ENCODE measurements around the gene BID.

The BID gene

GRCh38 chr22:17728786-17729185 lies 45.5 kb downstream of the BID start:
- Histone ChIP-seq H4K20me1 (ENCODE audit: insufficient read depth, low read length) (peaks cover 13% of the 10 kb centered on the region; the same call in 1 of the 2 replicates), H3K36me3 (ENCODE audit: insufficient read depth, low read length) (peaks cover 62% of the 10 kb centered on the region), H3K79me2 (ENCODE audit: insufficient read depth, low read length) (0 out of 2 replicates have a peak, but pooled peaks cover 11% of the 10 kb centered on the region), H3K27ac (ENCODE audit: low read length) (no peak overlapping the region), H3K4me2 (ENCODE audit: insufficient read depth, low read length) (no peak overlapping the region), H3K9ac (ENCODE audit: low read depth, low read length) (no peak overlapping the region), H3K4me3 (ENCODE audit: low read depth in 1 of 2, low read length in 2 of 2) (no peak overlapping the region), H3K9me3 (ENCODE audit: insufficient read depth, low read length, severe bottlenecking) (no peaks in the 10 kb centered on the region), H3K4me1 (ENCODE audit: insufficient read depth, low read length) (peaks cover 30% of the 10 kb centered on the region), H3K27me3 (ENCODE audit: insufficient read depth, low read length, poor library complexity) (no peaks in the 10 kb centered on the region), H2AFZ (ENCODE audit: low read depth, low read length) (no peak overlapping the region)
- no peak for ATAC-seq (ENCODE audit: insufficient read depth, low read depth)
- no peak for DNase-seq
- no peak for TF ChIP-seq EZH2 (IDR thresholded peaks at IDR 0.05; ENCODE audit: borderline replicate concordance, low read depth, low read length, severe bottlenecking)
- TF ChIP-seq, protein P1, sequence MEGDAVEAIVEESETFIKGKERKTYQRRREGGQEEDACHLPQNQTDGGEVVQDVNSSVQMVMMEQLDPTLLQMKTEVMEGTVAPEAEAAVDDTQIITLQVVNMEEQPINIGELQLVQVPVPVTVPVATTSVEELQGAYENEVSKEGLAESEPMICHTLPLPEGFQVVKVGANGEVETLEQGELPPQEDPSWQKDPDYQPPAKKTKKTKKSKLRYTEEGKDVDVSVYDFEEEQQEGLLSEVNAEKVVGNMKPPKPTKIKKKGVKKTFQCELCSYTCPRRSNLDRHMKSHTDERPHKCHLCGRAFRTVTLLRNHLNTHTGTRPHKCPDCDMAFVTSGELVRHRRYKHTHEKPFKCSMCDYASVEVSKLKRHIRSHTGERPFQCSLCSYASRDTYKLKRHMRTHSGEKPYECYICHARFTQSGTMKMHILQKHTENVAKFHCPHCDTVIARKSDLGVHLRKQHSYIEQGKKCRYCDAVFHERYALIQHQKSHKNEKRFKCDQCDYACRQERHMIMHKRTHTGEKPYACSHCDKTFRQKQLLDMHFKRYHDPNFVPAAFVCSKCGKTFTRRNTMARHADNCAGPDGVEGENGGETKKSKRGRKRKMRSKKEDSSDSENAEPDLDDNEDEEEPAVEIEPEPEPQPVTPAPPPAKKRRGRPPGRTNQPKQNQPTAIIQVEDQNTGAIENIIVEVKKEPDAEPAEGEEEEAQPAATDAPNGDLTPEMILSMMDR (IDR thresholded peaks at IDR 0.05; ENCODE audit: borderline replicate concordance, extremely low read depth, low read length, poor library complexity, severe bottlenecking) = no peak

DNA sequence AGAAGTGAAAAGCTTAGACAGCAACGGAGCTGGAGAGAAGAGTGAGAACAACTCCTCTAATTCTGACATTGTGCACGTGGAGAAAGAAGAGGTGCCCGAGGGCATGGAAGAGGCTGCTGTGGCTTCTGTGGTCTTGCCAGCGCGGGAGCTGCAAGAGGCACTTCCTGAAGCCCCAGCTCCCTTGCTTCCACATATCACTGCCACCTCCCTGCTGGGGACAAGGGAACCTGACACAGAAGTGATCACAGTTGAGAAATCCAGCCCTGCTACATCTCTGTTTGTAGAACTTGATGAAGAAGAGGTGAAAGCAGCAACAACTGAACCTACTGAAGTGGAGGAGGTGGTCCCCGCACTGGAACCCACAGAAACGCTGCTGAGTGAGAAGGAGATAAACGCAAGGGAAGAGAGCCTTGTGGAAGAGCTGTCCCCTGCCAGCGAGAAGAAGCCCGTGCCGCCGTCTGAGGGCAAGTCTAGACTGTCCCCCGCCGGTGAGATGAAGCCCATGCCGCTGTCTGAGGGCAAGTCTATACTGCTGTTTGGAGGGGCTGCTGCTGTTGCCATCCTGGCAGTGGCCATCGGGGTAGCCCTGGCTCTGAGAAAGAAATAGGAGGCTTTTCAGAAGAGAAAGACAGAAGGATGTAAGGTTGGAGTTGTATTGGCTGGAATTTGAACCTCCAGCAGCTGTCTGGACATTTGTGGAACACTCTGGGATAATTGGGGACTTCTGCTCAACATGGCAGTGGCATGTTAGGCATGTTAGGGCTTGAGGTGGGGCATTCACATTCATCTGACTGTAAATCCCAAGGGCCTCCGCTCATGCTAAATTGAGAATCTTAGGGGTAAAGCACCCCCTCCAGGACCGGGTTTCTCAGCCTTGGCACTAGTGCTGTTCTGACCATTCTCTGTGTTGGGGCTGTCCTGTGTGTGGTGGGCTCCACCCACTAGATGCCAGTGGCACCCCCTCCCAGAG lies 47.1 kb downstream of the BID start:
- H3K4me1 ChIP-seq (ENCODE audit: insufficient read depth, low read length) = peaks cover 30% of the 10 kb centered on the region
- peak overlapping the region; percentile 55 for H3K27ac ChIP-seq (ENCODE audit: low read length)
- TF ChIP-seq, protein P1 (IDR thresholded peaks at IDR 0.05; ENCODE audit: borderline replicate concordance, extremely low read depth, low read length, poor library complexity, severe bottlenecking) = no peak
- TF ChIP-seq EZH2 (IDR thresholded peaks at IDR 0.05; ENCODE audit: borderline replicate concordance, low read depth, low read length, severe bottlenecking) = no peak
- H3K4me3 ChIP-seq (ENCODE audit: low read depth in 1 of 2, low read length in 2 of 2) = no peak overlapping the region
- no peak overlapping the region for H3K4me2 ChIP-seq (ENCODE audit: insufficient read depth, low read length)
- no peaks in the 10 kb centered on the region for H3K9me3 ChIP-seq (ENCODE audit: insufficient read depth, low read length, severe bottlenecking)
- H4K20me1 ChIP-seq (ENCODE audit: insufficient read depth, low read length) = peaks cover 13% of the 10 kb centered on the region; the same call in 1 of the 2 replicates
- no peaks in the 10 kb centered on the region for H3K27me3 ChIP-seq (ENCODE audit: insufficient read depth, low read length, poor library complexity)
- no peak overlapping the region for H2AFZ ChIP-seq (ENCODE audit: low read depth, low read length)
- ATAC-seq (ENCODE audit: insufficient read depth, low read depth) (peak; percentile 85), DNase-seq (peak; percentile 65)
- peaks cover 17% of the 10 kb centered on the region; the same call in 1 of the 2 replicates for H3K79me2 ChIP-seq (ENCODE audit: insufficient read depth, low read length)
- H3K36me3 ChIP-seq (ENCODE audit: insufficient read depth, low read length) = peaks cover 46% of the 10 kb centered on the region
- peak overlapping the region; percentile 2; the same call in 1 of the 2 replicates for H3K9ac ChIP-seq (ENCODE audit: low read depth, low read length)

DNA sequence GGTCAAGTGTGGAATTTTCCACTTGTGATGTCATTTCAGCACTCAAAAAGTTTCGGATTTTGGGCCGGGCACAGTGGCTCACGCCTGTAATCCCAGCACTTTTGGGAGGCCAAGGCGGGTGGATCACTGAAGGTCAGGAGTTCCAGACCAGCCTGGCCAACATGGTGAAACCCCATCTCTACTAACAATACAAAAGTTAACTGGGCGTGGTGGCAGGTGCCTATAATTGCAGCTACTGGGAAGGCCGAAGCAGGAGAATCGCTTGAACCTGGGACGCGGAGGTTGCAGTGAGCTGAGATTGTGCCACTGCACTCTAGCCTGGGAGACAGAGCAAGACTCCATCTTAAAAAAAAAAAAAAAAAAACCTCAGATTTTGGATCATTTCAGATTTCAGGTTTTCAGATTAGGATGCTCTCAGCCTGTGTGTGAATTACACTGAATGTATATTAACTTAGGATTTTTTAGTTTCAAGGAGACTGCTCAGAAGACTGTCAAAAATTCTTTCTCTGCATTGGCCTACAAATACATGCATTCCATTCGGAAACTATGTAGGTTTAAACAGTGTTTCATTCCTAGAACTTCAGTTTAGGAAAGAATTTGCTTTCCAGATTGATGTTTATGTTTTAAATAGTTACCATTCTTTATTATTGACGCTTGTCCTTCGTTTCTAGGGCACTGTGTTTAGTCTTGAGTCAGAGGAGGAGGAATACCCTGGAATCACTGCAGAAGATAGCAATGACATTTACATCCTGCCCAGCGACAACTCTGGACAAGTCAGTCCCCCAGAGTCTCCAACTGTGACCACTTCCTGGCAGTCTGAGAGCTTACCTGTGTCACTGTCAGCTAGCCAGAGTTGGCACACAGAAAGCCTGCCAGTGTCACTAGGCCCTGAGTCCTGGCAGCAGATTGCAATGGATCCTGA lies 48.0 kb downstream of the BID start:
- Histone ChIP-seq H3K27me3 (ENCODE audit: insufficient read depth, low read length, poor library complexity) (no peaks in the 10 kb centered on the region), H3K36me3 (ENCODE audit: insufficient read depth, low read length) (peaks cover 36% of the 10 kb centered on the region), H3K27ac (ENCODE audit: low read length) (peak overlapping the region; percentile 49), H3K4me1 (ENCODE audit: insufficient read depth, low read length) (peaks cover 30% of the 10 kb centered on the region), H3K4me2 (ENCODE audit: insufficient read depth, low read length) (no peak overlapping the region), H4K20me1 (ENCODE audit: insufficient read depth, low read length) (peaks cover 9% of the 10 kb centered on the region; the same call in 1 of the 2 replicates), H3K9me3 (ENCODE audit: insufficient read depth, low read length, severe bottlenecking) (no peaks in the 10 kb centered on the region), H2AFZ (ENCODE audit: low read depth, low read length) (no peak overlapping the region), H3K79me2 (ENCODE audit: insufficient read depth, low read length) (peaks cover 19% of the 10 kb centered on the region; the same call in 1 of the 2 replicates), H3K4me3 (ENCODE audit: low read depth in 1 of 2, low read length in 2 of 2) (no peak overlapping the region), H3K9ac (ENCODE audit: low read depth, low read length) (no peak overlapping the region)
- peak; percentile 70; the same call in 2 of the 3 replicates for ATAC-seq (ENCODE audit: insufficient read depth, low read depth)
- no peak for DNase-seq
- TF ChIP-seq, protein P1 (IDR thresholded peaks at IDR 0.05; ENCODE audit: borderline replicate concordance, extremely low read depth, low read length, poor library complexity, severe bottlenecking) = no peak
- no peak for TF ChIP-seq EZH2 (IDR thresholded peaks at IDR 0.05; ENCODE audit: borderline replicate concordance, low read depth, low read length, severe bottlenecking)
